ENCODE measurements around the gene NCBP2L.
A peak's percentile ranks its signal among the peaks of the same experiment; 100 is the strongest.

The NCBP2L gene

DNA sequence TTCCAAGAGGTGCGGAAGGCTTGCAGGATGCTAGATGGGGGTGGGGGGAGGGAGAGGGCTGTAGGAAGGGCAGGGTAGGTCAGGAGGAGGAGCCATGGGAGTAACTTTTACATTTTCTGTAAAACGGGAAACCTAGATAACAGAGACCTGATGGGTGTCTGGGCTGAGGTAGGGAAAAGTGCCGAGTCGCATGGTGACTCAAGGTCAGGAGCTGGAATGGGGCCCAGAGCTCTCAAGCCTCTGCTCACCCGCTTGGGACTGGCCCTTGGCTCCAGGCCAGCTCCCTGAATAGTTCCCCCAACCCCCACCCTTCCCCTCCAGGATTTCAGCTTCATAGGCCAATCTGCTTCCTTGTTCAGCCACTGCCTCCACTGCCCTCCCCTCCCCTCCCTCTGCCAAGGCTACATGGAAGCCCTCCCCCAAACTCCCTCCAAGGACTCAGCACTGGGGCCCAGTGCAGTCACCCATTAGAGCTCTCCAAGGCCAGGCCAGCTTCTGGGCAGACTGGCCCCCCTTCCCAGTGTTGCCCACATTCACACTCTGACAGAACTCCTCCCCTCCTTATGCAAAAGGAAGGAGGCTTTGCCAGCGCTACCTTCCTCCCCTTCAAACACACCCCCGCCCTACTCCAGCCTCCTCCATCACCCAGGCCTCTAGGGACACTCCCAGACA is 45.6 kb upstream of the NCBP2L start:
- peak; percentile 61 for DNase-seq (ENCODE audit: extremely low spot score)
- TF ChIP-seq HDGF (IDR thresholded peaks at IDR 0.05; ENCODE audit: borderline replicate concordance) (0 out of 2 replicates have a peak, but pooled peaks have one; percentile 15), LEF1 (IDR thresholded peaks at IDR 0.05; ENCODE audit: borderline replicate concordance) (no peak)
- ChIA-PET POLR2A (interaction anchor here (0.7 to 22.2 kb wide), 12 partner anchors 5 to 56 kb away, joined by 3 to 536 read pairs (median 4); partner anchors contain the start of genes NCBP2L and TSC22D3), CTCF (interaction anchor here (0.5 to 2.0 kb wide), 8 partner anchors 10 to 101 kb away, joined by 3 to 7 read pairs (median 4); partner anchors contain the start of gene TSC22D3)

DNA sequence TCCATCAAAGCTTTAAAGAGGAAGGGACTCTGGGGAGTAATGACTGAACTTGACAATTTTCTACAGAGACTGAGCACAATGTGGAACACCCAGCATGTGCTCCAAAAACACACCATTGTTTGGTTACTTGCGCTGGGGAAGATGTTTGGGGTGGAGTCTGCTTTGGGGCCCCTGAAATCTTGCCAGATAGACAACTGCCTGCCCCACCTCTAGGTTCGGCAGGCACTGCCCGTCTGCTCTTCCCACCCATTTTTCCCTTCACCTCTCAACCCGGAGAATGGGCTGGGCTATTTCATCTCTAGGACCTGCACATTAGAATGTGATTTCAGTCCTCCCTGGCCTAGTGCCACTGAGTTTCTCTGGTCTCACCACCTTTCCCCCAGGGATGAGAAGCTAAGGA is 43.8 kb upstream of the NCBP2L start:
- DNase-seq (ENCODE audit: extremely low spot score): no peak
- ChIA-PET CTCF (interaction anchor here (1.0 kb wide), 2 partner anchors 14 to 18 kb away, joined by 3 read pairs; no protein-coding TSS in a partner anchor), POLR2A (interaction anchor here (1.1 to 18.2 kb wide), 6 partner anchors 12 to 57 kb away, joined by 3 to 536 read pairs (median 46); partner anchors contain the start of genes NCBP2L and TSC22D3)
- no peak for TF ChIP-seq CTBP1 (IDR thresholded peaks at IDR 0.05; ENCODE audit: borderline replicate concordance)
- no peak for TF ChIP-seq SP1 (IDR thresholded peaks at IDR 0.05)
- no peak for TF ChIP-seq L3MBTL2 (conservative IDR thresholded peaks at IDR 0.05)
- TF ChIP-seq ELF4 (IDR thresholded peaks at IDR 0.05): no peak
- TF ChIP-seq ARNT (IDR thresholded peaks at IDR 0.05): no peak
- no peak for TF ChIP-seq HDGF (IDR thresholded peaks at IDR 0.05; ENCODE audit: borderline replicate concordance)
- TF ChIP-seq NFRKB (IDR thresholded peaks at IDR 0.05): no peak
- TF ChIP-seq FOXM1 (IDR thresholded peaks at IDR 0.05; ENCODE audit: borderline replicate concordance): no peak
- TF ChIP-seq, protein P1, sequence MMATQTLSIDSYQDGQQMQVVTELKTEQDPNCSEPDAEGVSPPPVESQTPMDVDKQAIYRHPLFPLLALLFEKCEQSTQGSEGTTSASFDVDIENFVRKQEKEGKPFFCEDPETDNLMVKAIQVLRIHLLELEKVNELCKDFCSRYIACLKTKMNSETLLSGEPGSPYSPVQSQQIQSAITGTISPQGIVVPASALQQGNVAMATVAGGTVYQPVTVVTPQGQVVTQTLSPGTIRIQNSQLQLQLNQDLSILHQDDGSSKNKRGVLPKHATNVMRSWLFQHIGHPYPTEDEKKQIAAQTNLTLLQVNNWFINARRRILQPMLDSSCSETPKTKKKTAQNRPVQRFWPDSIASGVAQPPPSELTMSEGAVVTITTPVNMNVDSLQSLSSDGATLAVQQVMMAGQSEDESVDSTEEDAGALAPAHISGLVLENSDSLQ (IDR thresholded peaks at IDR 0.05): no peak
- no peak for TF ChIP-seq FOXK2 (IDR thresholded peaks at IDR 0.05)
- no peak for TF ChIP-seq FOXA1 (IDR thresholded peaks at IDR 0.05)
- no peak for TF ChIP-seq LEF1 (IDR thresholded peaks at IDR 0.05; ENCODE audit: borderline replicate concordance)
- TF ChIP-seq ZNF384 (IDR thresholded peaks at IDR 0.05): no peak
- TF ChIP-seq SUZ12 (IDR thresholded peaks at IDR 0.05): no peak
- no peak for TF ChIP-seq BHLHE40 (IDR thresholded peaks at IDR 0.05; ENCODE audit: borderline replicate concordance)
- TF ChIP-seq TARDBP (IDR thresholded peaks at IDR 0.05): no peak

DNA sequence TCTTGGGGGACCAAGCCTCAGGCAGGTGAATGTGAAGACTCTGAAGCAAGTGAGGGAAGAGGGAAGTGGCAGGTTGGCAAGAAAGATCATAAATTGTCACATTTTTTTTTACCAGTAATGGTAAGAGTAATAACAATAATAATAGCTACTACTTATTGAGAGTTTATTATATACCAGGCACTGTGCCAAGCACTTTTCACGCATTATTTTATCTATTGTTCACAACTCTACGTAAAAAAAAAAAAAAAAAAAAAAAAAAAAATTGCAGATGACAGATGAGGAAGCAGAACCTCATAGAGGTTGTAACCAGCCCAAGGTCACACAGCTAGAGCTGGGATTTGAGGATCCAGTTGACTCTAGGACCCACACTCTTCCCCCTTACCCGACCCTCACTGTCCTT is 42.9 kb upstream of the NCBP2L start:
- TF ChIP-seq SUZ12 (IDR thresholded peaks at IDR 0.05) (no peak), FOXM1 (IDR thresholded peaks at IDR 0.05; ENCODE audit: borderline replicate concordance) (no peak), NFRKB (IDR thresholded peaks at IDR 0.05) (no peak), TARDBP (IDR thresholded peaks at IDR 0.05) (no peak), BHLHE40 (IDR thresholded peaks at IDR 0.05; ENCODE audit: borderline replicate concordance) (no peak), HDGF (IDR thresholded peaks at IDR 0.05; ENCODE audit: borderline replicate concordance) (no peak), CTBP1 (IDR thresholded peaks at IDR 0.05; ENCODE audit: borderline replicate concordance) (no peak), SP1 (IDR thresholded peaks at IDR 0.05) (no peak), FOXK2 (IDR thresholded peaks at IDR 0.05) (no peak), L3MBTL2 (conservative IDR thresholded peaks at IDR 0.05) (no peak), ARNT (IDR thresholded peaks at IDR 0.05) (no peak)
- DNase-seq (ENCODE audit: extremely low spot score): no peak
- POLR2A ChIA-PET: interaction anchor here (1.8 to 18.2 kb wide), 6 partner anchors 10 to 58 kb away, joined by 7 to 536 read pairs (median 27); partner anchors contain the start of genes NCBP2L and TSC22D3
- CTCF ChIA-PET: interaction anchor here (0.7 to 1.3 kb wide), 3 partner anchors 9 to 80 kb away, joined by 3 to 8 read pairs (median 4); no protein-coding TSS in a partner anchor

DNA sequence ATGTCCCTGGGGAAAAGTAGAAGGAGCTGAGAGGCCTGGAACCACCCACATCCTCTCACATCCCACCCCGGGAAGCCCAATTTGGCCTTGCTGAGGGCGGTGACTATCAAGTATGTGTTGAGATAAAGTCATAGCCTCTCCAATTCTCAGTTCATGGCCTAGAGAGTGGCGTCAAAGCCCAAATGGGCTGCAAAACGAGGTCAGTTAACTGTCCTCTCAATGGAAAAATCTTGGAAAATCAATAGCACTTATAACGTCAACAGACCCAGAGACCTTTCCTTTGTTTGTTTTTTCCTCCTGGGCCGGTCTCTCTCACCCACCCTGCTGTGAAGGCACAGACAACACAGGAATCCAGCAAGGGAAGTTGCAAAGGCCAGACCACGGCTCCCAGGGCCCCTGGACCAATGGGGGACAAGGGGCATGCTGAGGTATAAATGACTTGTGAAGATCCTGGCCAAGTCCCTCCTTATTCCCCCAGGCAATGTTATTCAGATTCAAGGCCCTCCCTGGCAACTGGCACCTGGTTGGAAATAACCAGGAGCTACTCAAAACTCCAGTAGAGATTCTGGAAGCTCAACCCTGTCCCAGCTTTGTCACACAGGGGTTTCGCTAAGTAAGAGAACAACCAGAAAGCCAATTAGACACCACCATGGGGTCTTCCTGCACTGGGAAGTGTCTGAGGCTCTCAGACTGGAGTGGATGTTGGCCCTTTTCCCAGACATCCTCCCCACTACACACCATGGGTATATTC is 40.6 kb upstream of the NCBP2L start:
- TF ChIP-seq CTBP1 (IDR thresholded peaks at IDR 0.05; ENCODE audit: borderline replicate concordance): peak; percentile 99
- TF ChIP-seq NFRKB (IDR thresholded peaks at IDR 0.05): no peak
- TF ChIP-seq FOXA1 (IDR thresholded peaks at IDR 0.05): no peak
- TF ChIP-seq TARDBP (IDR thresholded peaks at IDR 0.05): no peak
- peak; percentile 47 for TF ChIP-seq L3MBTL2 (conservative IDR thresholded peaks at IDR 0.05)
- TF ChIP-seq BHLHE40 (IDR thresholded peaks at IDR 0.05; ENCODE audit: borderline replicate concordance): no peak
- no peak for TF ChIP-seq HDGF (IDR thresholded peaks at IDR 0.05; ENCODE audit: borderline replicate concordance)
- TF ChIP-seq ARNT (IDR thresholded peaks at IDR 0.05): 0 out of 2 replicates have a peak, but pooled peaks have one; percentile 33
- TF ChIP-seq SP1 (IDR thresholded peaks at IDR 0.05): no peak
- POLR2A ChIA-PET: interaction anchor here (0.7 to 18.2 kb wide), 12 partner anchors 8 to 63 kb away, joined by 3 to 536 read pairs (median 6); partner anchors contain the start of genes NCBP2L and TSC22D3
- CTCF ChIA-PET: interaction anchor here (0.6 to 1.8 kb wide), 9 partner anchors 8 to 81 kb away, joined by 3 to 9 read pairs (median 4); partner anchors contain the start of genes NCBP2L and TSC22D3
- peak; percentile 73 for DNase-seq (ENCODE audit: extremely low spot score)

DNA sequence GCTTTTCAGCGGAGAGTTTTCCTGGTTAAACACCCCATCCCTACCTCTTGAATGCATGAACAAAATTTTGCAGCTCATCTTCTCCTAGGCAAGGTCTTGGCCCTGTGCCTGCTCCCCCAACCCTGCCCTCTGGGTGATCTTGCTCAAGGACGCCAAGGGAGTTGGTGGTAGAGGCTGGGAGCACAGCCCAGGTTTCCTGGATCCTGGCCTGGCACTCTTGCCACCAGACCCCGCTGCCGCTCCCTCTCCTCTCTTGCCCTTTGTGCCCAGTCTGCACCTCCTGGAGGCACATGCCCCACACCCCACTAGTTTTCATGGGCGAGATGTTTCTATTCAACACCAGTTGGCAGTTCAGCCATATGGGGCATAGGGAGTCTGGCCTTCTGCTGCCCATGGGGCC is 39.3 kb upstream of the NCBP2L start:
- ChIA-PET CTCF (interaction anchor here (0.6 to 1.8 kb wide), 8 partner anchors 19 to 1123 kb away, joined by 3 to 7 read pairs (median 4); partner anchors contain the start of gene TSC22D3), POLR2A (interaction anchor here (0.8 to 18.2 kb wide), 8 partner anchors 12 to 64 kb away, joined by 3 to 536 read pairs (median 12); partner anchors contain the start of genes NCBP2L and TSC22D3)
- no peak for DNase-seq (ENCODE audit: extremely low spot score)
- TF ChIP-seq CTBP1 (IDR thresholded peaks at IDR 0.05; ENCODE audit: borderline replicate concordance) (no peak), FOXM1 (IDR thresholded peaks at IDR 0.05; ENCODE audit: borderline replicate concordance) (no peak), ARNT (IDR thresholded peaks at IDR 0.05) (no peak), FOXA1 (IDR thresholded peaks at IDR 0.05) (no peak), SUZ12 (IDR thresholded peaks at IDR 0.05) (no peak), FOXK2 (IDR thresholded peaks at IDR 0.05) (no peak), BHLHE40 (IDR thresholded peaks at IDR 0.05; ENCODE audit: borderline replicate concordance) (no peak), HDGF (IDR thresholded peaks at IDR 0.05; ENCODE audit: borderline replicate concordance) (no peak), L3MBTL2 (conservative IDR thresholded peaks at IDR 0.05) (no peak)

DNA sequence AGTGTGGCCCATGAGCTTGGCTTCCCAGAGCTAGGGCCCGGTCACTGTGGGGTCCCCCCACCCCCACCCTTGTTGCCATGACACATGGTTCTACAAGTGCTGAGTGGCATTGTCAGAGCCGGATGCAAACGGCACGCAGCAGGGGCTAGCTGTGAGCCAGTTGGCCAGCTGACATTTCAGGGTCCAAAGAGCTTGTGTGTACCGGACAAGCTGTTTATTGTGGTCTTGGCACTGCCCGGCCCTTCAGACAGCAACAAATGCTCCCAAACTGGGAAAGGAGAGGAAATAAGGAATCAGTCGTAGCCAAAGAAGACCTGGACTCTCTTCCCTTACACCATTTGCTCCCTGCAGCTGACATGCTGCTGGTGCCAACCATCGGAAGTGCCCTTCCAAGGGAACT is 38.8 kb upstream of the NCBP2L start:
- ChIA-PET CTCF (interaction anchor here (0.6 to 1.7 kb wide), 3 partner anchors 22 to 331 kb away, joined by 3 to 7 read pairs (median 4); no protein-coding TSS in a partner anchor), POLR2A (interaction anchor here (0.8 to 18.2 kb wide), 4 partner anchors 12 to 65 kb away, joined by 3 to 536 read pairs (median 27); partner anchors contain the start of genes NCBP2L and TSC22D3)
- TF ChIP-seq ARNT (IDR thresholded peaks at IDR 0.05) (no peak), ELF4 (IDR thresholded peaks at IDR 0.05) (no peak), LEF1 (IDR thresholded peaks at IDR 0.05; ENCODE audit: borderline replicate concordance) (no peak), SP1 (IDR thresholded peaks at IDR 0.05) (no peak), ZNF384 (IDR thresholded peaks at IDR 0.05) (no peak), FOXA1 (IDR thresholded peaks at IDR 0.05) (no peak), FOXM1 (IDR thresholded peaks at IDR 0.05; ENCODE audit: borderline replicate concordance) (no peak), SUZ12 (IDR thresholded peaks at IDR 0.05) (no peak), CTBP1 (IDR thresholded peaks at IDR 0.05; ENCODE audit: borderline replicate concordance) (no peak), BHLHE40 (IDR thresholded peaks at IDR 0.05; ENCODE audit: borderline replicate concordance) (no peak), NFRKB (IDR thresholded peaks at IDR 0.05) (no peak), FOXK2 (IDR thresholded peaks at IDR 0.05) (no peak), TARDBP (IDR thresholded peaks at IDR 0.05) (no peak), L3MBTL2 (conservative IDR thresholded peaks at IDR 0.05) (no peak), HDGF (IDR thresholded peaks at IDR 0.05; ENCODE audit: borderline replicate concordance) (no peak)
- TF ChIP-seq, protein P1 (IDR thresholded peaks at IDR 0.05): no peak
- DNase-seq (ENCODE audit: extremely low spot score): no peak
